Amniotic stem cell (primary cell): ENCODE measurements around the gene MICAL3.
A peak's percentile ranks its signal among the peaks of the same experiment; 100 is the strongest.
"Not testable (repeated sequence)": the region's sequence is repeated elsewhere in the genome, so short reads cannot be mapped to it uniquely, and the experiment has no call there.

Experiments used
- DNase-seq: peaks from one replicate; lab custom pipeline; 2025; lab: John Stamatoyannopoulos, UW

MICAL3 gene, protein sequence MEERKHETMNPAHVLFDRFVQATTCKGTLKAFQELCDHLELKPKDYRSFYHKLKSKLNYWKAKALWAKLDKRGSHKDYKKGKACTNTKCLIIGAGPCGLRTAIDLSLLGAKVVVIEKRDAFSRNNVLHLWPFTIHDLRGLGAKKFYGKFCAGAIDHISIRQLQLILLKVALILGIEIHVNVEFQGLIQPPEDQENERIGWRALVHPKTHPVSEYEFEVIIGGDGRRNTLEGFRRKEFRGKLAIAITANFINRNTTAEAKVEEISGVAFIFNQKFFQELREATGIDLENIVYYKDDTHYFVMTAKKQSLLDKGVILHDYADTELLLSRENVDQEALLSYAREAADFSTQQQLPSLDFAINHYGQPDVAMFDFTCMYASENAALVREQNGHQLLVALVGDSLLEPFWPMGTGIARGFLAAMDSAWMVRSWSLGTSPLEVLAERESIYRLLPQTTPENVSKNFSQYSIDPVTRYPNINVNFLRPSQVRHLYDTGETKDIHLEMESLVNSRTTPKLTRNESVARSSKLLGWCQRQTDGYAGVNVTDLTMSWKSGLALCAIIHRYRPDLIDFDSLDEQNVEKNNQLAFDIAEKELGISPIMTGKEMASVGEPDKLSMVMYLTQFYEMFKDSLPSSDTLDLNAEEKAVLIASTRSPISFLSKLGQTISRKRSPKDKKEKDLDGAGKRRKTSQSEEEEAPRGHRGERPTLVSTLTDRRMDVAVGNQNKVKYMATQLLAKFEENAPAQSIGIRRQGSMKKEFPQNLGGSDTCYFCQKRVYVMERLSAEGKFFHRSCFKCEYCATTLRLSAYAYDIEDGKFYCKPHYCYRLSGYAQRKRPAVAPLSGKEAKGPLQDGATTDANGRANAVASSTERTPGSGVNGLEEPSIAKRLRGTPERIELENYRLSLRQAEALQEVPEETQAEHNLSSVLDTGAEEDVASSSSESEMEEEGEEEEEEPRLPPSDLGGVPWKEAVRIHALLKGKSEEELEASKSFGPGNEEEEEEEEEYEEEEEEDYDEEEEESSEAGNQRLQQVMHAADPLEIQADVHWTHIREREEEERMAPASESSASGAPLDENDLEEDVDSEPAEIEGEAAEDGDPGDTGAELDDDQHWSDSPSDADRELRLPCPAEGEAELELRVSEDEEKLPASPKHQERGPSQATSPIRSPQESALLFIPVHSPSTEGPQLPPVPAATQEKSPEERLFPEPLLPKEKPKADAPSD (N-terminal part only)

DNA sequence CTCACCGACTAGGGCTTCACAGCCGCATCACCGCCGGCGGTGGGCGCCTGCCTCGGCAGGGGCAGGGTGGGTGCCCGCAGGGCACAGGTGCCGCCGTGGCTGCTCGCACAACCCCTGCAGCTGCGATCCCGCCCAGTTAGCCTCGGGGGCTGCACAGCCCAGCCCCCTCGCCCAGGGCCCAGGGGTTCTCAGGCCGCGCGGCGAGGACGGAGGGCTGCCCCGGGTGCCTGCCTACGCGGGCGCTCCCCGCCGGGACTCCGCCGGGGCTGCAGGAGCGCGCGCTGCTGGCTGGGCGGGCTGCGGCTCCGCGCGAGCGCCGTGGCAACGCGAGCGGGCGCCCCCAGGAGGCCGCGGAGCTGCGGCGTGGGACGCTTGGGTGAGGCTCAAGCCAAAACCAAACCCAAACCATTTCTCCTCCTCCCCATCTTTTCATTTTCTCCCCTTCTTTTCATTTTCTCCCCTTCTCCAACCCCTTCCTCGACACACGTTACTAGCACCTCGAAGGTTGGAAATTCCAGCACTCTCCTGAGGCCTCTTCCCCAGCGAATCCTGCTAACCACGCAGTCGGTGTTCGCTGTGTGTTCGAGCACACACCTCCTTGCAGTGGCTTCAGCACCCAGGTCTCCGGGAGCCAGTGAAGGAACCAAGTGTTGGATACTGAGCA is at the start of gene MICAL3:
Gene MICAL3 (minus strand): TSS at position 286 of the 664 bp plus-strand sequence. CDS start 117,749 bp downstream, outside the sequence.
- DNase-seq, result peak; percentile 49

GRCh38 chr22:18073927-18074326 is 49.6 kb upstream of the MICAL3 start:
- not testable (repeated sequence) for DNase-seq

DNA sequence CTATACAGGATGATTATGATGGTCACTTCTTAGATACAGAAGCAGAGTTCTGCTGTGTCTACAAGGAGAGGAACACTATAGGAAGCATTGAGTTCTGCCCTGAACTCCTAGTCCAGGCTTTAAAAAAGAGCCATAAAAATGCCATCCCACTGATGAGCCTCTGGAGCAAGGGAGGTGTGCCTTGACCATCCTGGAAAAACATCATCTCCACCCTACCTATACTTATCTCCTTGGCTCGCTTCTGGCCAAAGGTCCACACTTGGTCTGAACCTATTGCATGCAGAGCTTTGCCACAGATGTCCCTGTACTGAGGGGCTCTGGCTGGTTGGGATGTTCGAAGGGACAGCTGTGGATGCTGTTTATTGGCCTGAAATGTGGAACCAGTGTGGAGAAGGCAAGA is 49.1 kb upstream of the MICAL3 start:
- no peak for DNase-seq

DNA sequence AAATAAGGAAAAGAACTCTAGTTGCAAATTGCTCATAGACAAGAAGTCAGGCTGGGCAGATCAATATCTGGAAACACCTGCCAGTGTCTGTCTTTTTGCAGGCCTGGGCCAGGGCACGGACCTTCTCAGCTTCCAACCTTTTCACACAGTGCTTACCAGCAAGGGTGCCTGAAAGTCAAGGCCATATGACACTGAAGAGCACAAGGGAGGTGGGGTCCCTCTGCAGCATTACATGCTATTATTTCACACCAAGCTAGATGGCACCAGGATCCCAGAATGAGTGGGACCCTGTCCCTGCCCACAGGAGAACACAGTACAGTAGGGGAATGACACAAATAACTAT is 47.6 kb upstream of the MICAL3 start:
- no peak for DNase-seq

DNA sequence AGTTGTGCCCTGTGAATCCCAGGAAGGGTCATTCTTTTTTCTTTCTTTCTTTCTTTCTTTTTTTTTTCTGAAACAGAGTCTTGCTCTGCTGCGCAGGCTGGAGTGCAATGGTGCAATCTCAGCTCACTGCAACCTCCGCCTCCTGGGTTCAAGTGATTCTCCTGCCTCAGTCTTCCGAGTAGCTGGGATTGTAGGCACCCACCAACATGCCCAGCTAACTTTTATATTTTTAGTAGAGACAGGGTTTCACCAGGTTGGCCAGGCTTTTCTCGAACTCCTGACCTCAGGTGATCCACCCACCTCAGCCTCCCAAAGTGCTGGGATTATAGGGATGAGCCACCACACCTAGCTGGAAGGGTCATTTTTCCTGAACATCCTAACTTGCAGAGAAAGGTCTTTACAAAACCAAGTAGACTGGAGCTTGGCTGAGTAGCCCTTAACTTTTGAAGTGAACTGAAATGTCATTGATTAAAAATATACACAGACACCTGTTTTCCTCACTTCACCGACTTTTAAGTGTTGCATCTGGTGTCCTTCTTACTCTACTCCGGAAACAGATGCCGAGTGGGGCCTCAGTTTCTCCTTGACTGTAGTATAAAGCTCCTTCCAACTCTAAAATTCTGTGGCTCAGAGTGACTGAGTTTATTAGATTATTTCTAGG is 47.1 kb upstream of the MICAL3 start:
- not testable (repeated sequence) for DNase-seq

DNA sequence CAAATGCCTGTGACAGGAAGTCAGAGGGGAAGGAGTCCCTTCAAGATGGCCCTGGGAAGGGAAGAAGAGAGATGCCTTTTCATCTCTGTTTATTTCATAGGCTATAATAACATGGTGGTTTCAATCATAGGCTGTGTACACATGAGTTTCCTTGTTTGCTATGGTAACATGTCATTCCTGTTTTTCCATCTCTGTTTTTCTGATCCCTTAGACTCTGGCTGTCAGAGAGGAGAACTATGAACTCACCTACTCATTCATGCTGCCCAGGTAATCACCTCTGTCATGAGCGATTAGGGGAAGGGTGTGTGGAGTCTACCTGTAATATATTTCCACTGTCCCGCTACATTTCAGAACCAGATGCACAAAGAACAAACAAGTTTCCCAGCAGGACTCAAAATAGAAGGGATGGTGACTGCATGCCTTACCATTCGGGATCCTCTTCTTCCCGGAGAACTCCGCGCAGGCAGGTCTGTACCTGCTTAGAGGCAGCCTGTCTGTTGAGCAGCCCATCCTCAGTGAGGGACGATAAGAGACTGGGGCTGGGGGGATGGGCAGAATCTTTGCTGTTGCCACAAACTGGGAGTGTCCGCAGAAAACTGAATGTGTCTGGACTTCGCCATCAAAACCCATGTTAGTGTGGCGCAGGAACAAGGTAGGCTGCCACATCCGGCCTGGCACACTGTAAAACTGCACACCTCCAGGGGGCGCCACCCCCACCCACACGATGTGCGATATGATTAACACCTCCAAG is 46.4 kb upstream of the MICAL3 start:
- DNase-seq, result no peak

DNA sequence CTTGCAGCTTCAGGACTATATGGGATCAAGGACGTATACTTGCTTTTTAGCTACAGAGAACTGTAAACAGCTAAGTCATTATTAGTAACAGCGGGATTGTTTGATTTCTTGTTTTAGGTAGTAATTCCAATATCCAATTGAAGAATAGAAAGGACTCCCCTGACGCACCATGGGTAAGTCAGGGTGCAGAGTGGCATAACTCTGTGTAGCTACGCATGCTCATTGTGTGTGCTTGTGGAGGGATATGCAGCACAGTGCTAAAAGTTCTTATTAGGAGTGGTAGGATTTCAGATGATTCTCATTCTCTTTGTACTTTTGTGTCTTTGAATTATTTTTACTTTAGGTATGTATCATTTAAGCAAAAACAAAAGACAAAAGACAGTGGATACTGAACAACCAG is 45.7 kb upstream of the MICAL3 start:
- DNase-seq, result no peak

- DNase-seq, result no peak
These were observed 44.7 kb upstream of the MICAL3 start for GRCh38 chr22:18069041-18069440.

GRCh38 chr22:18068381-18068988 is 44.1 kb upstream of the MICAL3 start:
- DNase-seq, result no peak

- DNase-seq, result no peak
These were observed 43.4 kb upstream of the MICAL3 start for GRCh38 chr22:18067548-18068341.

DNA sequence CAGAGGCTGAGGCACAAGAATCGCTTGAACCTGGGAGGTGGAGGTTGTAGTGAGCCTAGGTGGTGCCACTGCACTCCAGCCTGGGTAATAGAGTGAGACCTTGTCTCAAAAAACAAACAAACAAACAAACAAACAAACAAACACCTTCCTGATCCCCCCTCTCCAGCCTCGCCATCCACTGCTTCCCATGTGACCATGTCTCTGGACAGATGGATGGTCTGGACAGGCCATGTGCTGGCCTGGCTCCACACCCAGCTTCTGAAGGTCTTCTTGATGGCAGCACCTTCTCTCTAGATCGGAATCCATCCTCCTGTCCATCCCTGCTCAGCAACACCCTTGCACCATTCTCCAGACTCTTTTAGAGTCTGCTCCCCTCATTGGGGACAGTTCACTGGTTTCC is 42.8 kb upstream of the MICAL3 start:
- no peak for DNase-seq

GRCh38 chr22:18066181-18066859 is 42.0 kb upstream of the MICAL3 start:
- DNase-seq, result no peak

- no peak for DNase-seq
These were observed 40.9 kb upstream of the MICAL3 start for GRCh38 chr22:18065256-18065655.

DNA sequence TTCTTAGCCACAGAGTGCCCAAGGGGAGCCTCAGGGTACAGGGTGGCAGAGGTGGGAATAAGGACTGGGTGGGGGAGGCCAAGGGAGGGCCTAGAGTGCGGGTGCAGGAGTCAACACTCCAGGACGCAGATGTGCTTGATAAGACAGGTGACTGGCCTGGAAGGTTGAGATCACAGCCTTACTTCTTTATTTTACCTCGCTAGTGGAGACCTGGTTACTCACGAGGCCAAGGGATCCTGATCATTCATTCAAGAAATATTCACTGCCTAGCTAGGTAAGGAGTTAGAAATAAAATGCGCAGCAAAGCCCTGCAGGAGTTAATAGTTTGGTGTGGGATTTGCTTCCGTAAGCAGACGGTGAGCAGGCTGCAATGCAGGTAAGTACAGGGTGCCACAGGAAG is 40.3 kb upstream of the MICAL3 start:
- DNase-seq, result no peak

- DNase-seq, result not testable (repeated sequence)
These were observed 39.4 kb upstream of the MICAL3 start for GRCh38 chr22:18063715-18064114.

- DNase-seq, result no peak
These were observed 38.9 kb upstream of the MICAL3 start for GRCh38 chr22:18063306-18063705.

GRCh38 chr22:18062421-18062820 is 38.1 kb upstream of the MICAL3 start:
- no peak for DNase-seq
